ENCODE measurements around the gene ARMC7. TPM values are rescaled to one million over a fixed set of nuclear protein-coding genes. Genes with fewer than 3 reads are reported as not detected.
A peak's percentile ranks its signal among the peaks of the same experiment; 100 is the strongest.

Gene ARMC7
- total and polyA plus RNA-seq, 10 of the 15 experiments (the other 5 are each of a cell fraction or from before 2014, with no cell fraction given): 1.5 to 19.8 (median 6.3) TPM

DNA sequence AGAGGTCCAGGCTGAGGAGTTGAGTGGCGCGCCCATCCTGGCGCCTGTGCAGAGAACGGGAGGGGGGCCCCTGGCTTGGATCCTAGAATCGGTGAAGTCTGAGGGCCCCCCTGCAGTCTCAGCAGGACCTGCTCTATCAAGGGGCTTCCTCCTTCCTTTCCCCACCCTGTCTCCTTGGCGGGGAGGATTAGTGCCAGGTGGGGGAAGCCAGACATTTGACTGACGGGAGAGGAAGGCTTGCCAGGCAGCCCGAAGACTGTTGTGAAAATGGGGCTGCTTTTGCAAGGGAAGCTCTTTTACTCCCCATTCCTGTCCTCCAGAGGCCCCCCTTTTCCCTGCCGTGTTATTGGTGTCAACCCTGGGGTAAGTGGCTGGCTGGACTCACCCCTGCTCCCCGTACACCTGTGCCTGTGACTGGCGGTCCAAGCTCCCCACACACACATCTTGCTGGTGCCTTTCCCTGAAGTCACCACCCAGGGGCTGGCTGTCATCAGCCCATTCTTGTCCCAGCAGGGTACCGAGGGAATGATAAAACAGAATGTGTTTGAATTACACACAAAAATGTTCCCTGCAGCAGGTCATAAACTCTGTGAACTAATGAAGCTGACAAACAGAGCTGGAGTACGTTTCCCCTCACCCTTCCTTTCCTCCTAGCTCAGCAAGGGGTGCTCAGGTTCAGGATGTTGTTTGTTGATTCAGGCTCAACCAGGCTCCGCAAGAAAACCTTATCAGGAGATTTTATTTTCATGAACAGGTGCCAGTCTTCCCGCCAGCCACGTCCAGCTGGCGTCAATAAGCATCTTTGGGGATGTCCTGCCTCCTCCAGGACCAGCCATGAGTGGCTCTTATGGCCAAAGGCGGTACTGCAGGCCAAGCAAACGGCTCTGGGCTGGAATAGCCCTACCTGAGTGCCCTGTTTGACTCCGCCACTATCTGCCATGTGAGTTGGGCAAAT lies 4.4 kb upstream of the ARMC7 start:
- Histone ChIP-seq H2AFZ (ENCODE audit: control insufficient read depth, low read depth, low read length) (no peak overlapping the region), H3K9me3 (replicated peaks; ENCODE audit: control insufficient read depth, insufficient read depth, low read length) (no peaks in the 10 kb centered on the region), H3K4me2 (ENCODE audit: control insufficient read depth, insufficient read depth) (no peak overlapping the region), H3K4me1 (ENCODE audit: control insufficient read depth, insufficient read depth, low read length) (peaks cover 12% of the 10 kb centered on the region; the same call in 1 of the 2 replicates), H3K9ac (ENCODE audit: control insufficient read depth, insufficient read depth, low read length) (no peak overlapping the region), H3K36me3 (ENCODE audit: control insufficient read depth in 2 of 2, insufficient read depth in 2 of 2, low read length in 1 of 2) (no peaks in the 10 kb centered on the region), H3K79me2 (ENCODE audit: control insufficient read depth, insufficient read depth, low read length) (peaks cover 3% of the 10 kb centered on the region), H3K4me3 (no peak overlapping the region), H4K20me1 (ENCODE audit: control insufficient read depth, insufficient read depth) (no peaks in the 10 kb centered on the region), H3K27ac (ENCODE audit: control insufficient read depth, insufficient read depth) (no peak overlapping the region), H3K27me3 (replicated peaks in 1 of 2; ENCODE audit: control insufficient read depth in 2 of 2, insufficient read depth in 2 of 2, low read length in 1 of 2) (no peaks in the 10 kb centered on the region; a peak in 1 of 4 replicates)
- 49% methylated on average over 19 of the region's 20 CpGs for WGBS (ENCODE audit: insufficient coverage, insufficient replicate concordance, low lambda C conversion rate, missing lambda C conversion rate)
- intact Hi-C loops (cut with micrococcal nuclease; ENCODE audit: unreplicated experiment) (no loop called here), in situ Hi-C loops (cut with MboI) (no loop called here)
- ChIA-PET RAD21 (ENCODE audit: unreplicated experiment) (interaction anchor here (0.9 to 1.9 kb wide), 9 partner anchors 9 to 144 kb away, joined by 3 to 9 read pairs (median 3); partner anchors contain the start of gene NT5C), CTCF (interaction anchor here (0.6 to 4.3 kb wide), 21 partner anchors 9 to 314 kb away, joined by 3 to 30 read pairs (median 5); partner anchors contain the start of gene MRPL58), POLR2A (interaction anchor here (0.6 to 1.6 kb wide), 4 partner anchors 12 to 99 kb away, joined by 3 to 4 read pairs (median 3); no protein-coding TSS in a partner anchor), SMC1A (ENCODE audit: uncharacterized antibody, unreplicated experiment) (interaction anchor here (0.7 to 1.8 kb wide), 9 partner anchors 9 to 148 kb away, joined by 3 to 7 read pairs (median 4); no protein-coding TSS in a partner anchor)
- TF ChIP-seq RAD21 (IDR thresholded peaks at IDR 0.05; ENCODE audit: insufficient read depth, low read depth, low read length) (peak; percentile 39), NRF1 (conservative IDR thresholded peaks at IDR 0.05; ENCODE audit: low read depth, low read length) (no peak), SMC3 (IDR thresholded peaks at IDR 0.05; ENCODE audit: borderline replicate concordance, low read length) (peak; percentile 32; the same call in 1 of the 2 replicates), TCF12 (IDR thresholded peaks at IDR 0.05; ENCODE audit: low read depth, low read length) (0 out of 2 replicates have a peak, but pooled peaks have one; percentile 29)
- TF ChIP-seq, protein P1, sequence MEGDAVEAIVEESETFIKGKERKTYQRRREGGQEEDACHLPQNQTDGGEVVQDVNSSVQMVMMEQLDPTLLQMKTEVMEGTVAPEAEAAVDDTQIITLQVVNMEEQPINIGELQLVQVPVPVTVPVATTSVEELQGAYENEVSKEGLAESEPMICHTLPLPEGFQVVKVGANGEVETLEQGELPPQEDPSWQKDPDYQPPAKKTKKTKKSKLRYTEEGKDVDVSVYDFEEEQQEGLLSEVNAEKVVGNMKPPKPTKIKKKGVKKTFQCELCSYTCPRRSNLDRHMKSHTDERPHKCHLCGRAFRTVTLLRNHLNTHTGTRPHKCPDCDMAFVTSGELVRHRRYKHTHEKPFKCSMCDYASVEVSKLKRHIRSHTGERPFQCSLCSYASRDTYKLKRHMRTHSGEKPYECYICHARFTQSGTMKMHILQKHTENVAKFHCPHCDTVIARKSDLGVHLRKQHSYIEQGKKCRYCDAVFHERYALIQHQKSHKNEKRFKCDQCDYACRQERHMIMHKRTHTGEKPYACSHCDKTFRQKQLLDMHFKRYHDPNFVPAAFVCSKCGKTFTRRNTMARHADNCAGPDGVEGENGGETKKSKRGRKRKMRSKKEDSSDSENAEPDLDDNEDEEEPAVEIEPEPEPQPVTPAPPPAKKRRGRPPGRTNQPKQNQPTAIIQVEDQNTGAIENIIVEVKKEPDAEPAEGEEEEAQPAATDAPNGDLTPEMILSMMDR (IDR thresholded peaks at IDR 0.05 in 2 of 3, conservative IDR thresholded peaks at IDR 0.05 in 1 of 3; ENCODE audit: control insufficient read depth in 2 of 3, extremely low read depth in 1 of 3, insufficient read depth in 1 of 3, low read depth in 3 of 3, low read length in 3 of 3): peak; percentile 66 to 88 (median 77)
- no peak for DNase-seq (ENCODE audit: low read depth, low spot score)
- no TSS peak for BruUV-seq (replicated peaks)
- FAIRE-seq: peak; percentile 54
- peak; percentile 61 for ATAC-seq

Data from GM12878 (cell line).